ENCODE data around the gene FCGBP. TPM values are rescaled to one million over a fixed set of nuclear protein-coding genes. Genes with fewer than 3 reads are reported as not detected.
"Not testable (repeated sequence)": the region's sequence is repeated elsewhere in the genome, so short reads cannot be mapped to it uniquely, and the experiment has no call there.

Gene FCGBP
- total and polyA plus RNA-seq, 2 of the 4 experiments (the other 2 are of a cell fraction): under 0.01 to 0.03 TPM

DNA sequence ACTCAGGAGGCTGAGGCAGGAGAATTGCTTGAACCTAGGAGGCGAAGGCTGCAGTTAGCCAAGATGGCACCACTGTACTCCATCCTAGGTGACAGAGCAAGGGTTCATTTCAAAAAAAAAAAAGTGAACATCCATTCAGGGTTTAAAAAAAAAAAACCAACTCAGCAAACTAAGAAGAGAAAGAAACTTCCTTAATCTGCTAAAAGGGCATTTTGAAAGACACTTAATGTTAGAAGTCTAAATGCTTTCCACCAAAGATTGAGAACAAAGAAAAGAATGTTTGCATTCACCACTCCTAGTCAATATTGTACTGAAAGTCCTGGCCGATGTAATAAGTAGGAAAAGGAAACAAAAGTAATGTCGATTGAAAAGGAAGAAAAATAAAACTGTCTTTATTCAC is 29.5 kb upstream of the FCGBP start:
- TF ChIP-seq SMC3 (IDR thresholded peaks at IDR 0.05; ENCODE audit: low read depth, low read length) (no peak), CHD1 (IDR thresholded peaks at IDR 0.05; ENCODE audit: low read depth, low read length) (no peak), FOS (IDR thresholded peaks at IDR 0.05; ENCODE audit: low read depth, low read length) (no peak), NFE2L2 (IDR thresholded peaks at IDR 0.05; ENCODE audit: low read depth, low read length) (no peak), RCOR1 (IDR thresholded peaks at IDR 0.05; ENCODE audit: insufficient replicate concordance, low read length) (no peak)
- TF ChIP-seq, protein P1, sequence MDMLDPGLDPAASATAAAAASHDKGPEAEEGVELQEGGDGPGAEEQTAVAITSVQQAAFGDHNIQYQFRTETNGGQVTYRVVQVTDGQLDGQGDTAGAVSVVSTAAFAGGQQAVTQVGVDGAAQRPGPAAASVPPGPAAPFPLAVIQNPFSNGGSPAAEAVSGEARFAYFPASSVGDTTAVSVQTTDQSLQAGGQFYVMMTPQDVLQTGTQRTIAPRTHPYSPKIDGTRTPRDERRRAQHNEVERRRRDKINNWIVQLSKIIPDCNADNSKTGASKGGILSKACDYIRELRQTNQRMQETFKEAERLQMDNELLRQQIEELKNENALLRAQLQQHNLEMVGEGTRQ (IDR thresholded peaks at IDR 0.05; ENCODE audit: low read depth, low read length): no peak
- H3K4ac ChIP-seq (ENCODE audit: low read depth, low read length): no peak overlapping the region
- H2BK15ac ChIP-seq (ENCODE audit: low read depth, low read length): no peak overlapping the region
- no peaks in the 10 kb centered on the region for H3K9me1 ChIP-seq (ENCODE audit: insufficient read depth, low read length)
- dilution Hi-C loops (cut with HindIII; ENCODE audit: low sequenced_read_pairs, unreplicated experiment) (no loop called here), intact Hi-C loops (cut with micrococcal nuclease) (no loop called here), in situ Hi-C loops (cut with MboI; ENCODE audit: low sequenced_read_pairs) (no loop called here)
- no peaks in the 10 kb centered on the region for H3K36me3 ChIP-seq (ENCODE audit: control insufficient read depth, insufficient read depth, low read length)
- H4K8ac ChIP-seq (ENCODE audit: low read depth in 2 of 2, low read length in 2 of 2): no peak overlapping the region
- no peak overlapping the region for H2BK20ac ChIP-seq (ENCODE audit: low read depth, low read length)
- H3K4me2 ChIP-seq (ENCODE audit: low read depth, low read length): no peak overlapping the region
- H2AK5ac ChIP-seq (ENCODE audit: low read depth, low read length): no peak overlapping the region
- H3K9ac ChIP-seq (ENCODE audit: low read depth, low read length): no peak overlapping the region
- no peak overlapping the region for H2BK120ac ChIP-seq (ENCODE audit: low read depth, low read length)
- ATAC-seq (ENCODE audit: low read depth) (no peak), DNase-seq (no peak)
- no peaks in the 10 kb centered on the region for H3K79me1 ChIP-seq (ENCODE audit: low read depth in 1 of 2, low read length in 2 of 2)
- ChIA-PET POLR2A (ENCODE audit: unreplicated experiment) (no interaction called here), CTCF (no interaction called here)
- no peak overlapping the region for H4K91ac ChIP-seq (ENCODE audit: insufficient read depth, low read depth, low read length)
- H2AK9ac ChIP-seq (replicated peaks; ENCODE audit: low read depth, low read length, poor library complexity): no peak overlapping the region
- H3K27ac ChIP-seq (ENCODE audit: insufficient read depth, low read length): no peak overlapping the region
- no peak overlapping the region for H3K4me3 ChIP-seq (ENCODE audit: insufficient read depth, low read depth, low read length)
- H3K4me1 ChIP-seq (ENCODE audit: control insufficient read depth, insufficient read depth, low read length): no peaks in the 10 kb centered on the region
- no peak overlapping the region for H3K14ac ChIP-seq (replicated peaks; ENCODE audit: low read depth, low read length)
- H2AFZ ChIP-seq (replicated peaks; ENCODE audit: low read length, poor library complexity): no peak overlapping the region
- no peak overlapping the region for H3K56ac ChIP-seq (ENCODE audit: extremely low read depth, insufficient read depth, low read length)
- H4K5ac ChIP-seq (ENCODE audit: low read depth, low read length): no peak overlapping the region
- H3K23ac ChIP-seq (ENCODE audit: low read depth, low read length): no peak overlapping the region
- no peaks in the 10 kb centered on the region for H4K20me1 ChIP-seq (ENCODE audit: insufficient read depth, low read length)
- no CpG with 5 or more reads among the region's 3 CpGs for WGBS, 2 experiments (ENCODE audit: extremely low coverage in 2 of 2, insufficient read length in 1 of 2)
- no TSS peak for BruUV-seq (replicated peaks)
- H3K18ac ChIP-seq (ENCODE audit: low read depth, low read length): no peak overlapping the region
- H3K27me3 ChIP-seq (ENCODE audit: control insufficient read depth, insufficient read depth, low read length): no peaks in the 10 kb centered on the region; the same call in 1 of the 2 replicates
- H3K9me3 ChIP-seq (ENCODE audit: control insufficient read depth, insufficient read depth, low read length): no peaks in the 10 kb centered on the region
- H2BK5ac ChIP-seq (ENCODE audit: low read depth, low read length, poor library complexity, severe bottlenecking): no peak overlapping the region

DNA sequence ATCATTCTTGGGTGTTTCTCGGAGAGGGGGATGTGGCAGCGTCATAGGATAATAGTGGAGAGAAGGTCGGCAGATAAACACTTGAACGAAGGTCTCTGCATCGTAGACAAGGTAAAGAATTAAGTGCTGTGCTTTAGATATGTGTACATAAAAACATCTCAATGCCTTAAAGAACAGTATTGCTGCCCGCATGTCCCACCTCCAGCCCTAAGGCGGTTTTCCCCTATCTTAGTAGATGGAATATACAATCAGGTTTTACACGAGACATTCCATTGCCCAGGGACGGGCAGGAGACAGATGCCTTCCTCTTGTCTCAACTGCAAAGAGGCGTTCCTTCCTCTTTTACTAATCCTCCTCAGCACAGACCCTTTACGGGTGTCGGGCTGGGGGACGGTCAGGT is 25.0 kb upstream of the FCGBP start:
- H3K9ac ChIP-seq (ENCODE audit: low read depth, low read length); H3K27ac ChIP-seq (ENCODE audit: insufficient read depth, low read length); H3K9me1 ChIP-seq (ENCODE audit: insufficient read depth, low read length); H3K79me1 ChIP-seq (ENCODE audit: low read depth in 1 of 2, low read length in 2 of 2); H3K27me3 ChIP-seq (ENCODE audit: control insufficient read depth, insufficient read depth, low read length); POLR2A ChIA-PET (ENCODE audit: unreplicated experiment); H4K8ac ChIP-seq (ENCODE audit: low read depth in 2 of 2, low read length in 2 of 2); H2BK5ac ChIP-seq (ENCODE audit: low read depth, low read length, poor library complexity, severe bottlenecking); intact Hi-C loops (cut with micrococcal nuclease); H2BK20ac ChIP-seq (ENCODE audit: low read depth, low read length); H3K4me3 ChIP-seq (ENCODE audit: insufficient read depth, low read depth, low read length); ATAC-seq (ENCODE audit: low read depth); H3K56ac ChIP-seq (ENCODE audit: extremely low read depth, insufficient read depth, low read length); H3K18ac ChIP-seq (ENCODE audit: low read depth, low read length); H3K9me3 ChIP-seq (ENCODE audit: control insufficient read depth, insufficient read depth, low read length); H2BK120ac ChIP-seq (ENCODE audit: low read depth, low read length); H3K36me3 ChIP-seq (ENCODE audit: control insufficient read depth, insufficient read depth, low read length); BruUV-seq (replicated peaks); H4K91ac ChIP-seq (ENCODE audit: insufficient read depth, low read depth, low read length); dilution Hi-C loops (cut with HindIII; ENCODE audit: low sequenced_read_pairs, unreplicated experiment); H3K4me2 ChIP-seq (ENCODE audit: low read depth, low read length); DNase-seq; H2AK5ac ChIP-seq (ENCODE audit: low read depth, low read length); H3K4me1 ChIP-seq (ENCODE audit: control insufficient read depth, insufficient read depth, low read length); H2AFZ ChIP-seq (replicated peaks; ENCODE audit: low read length, poor library complexity); H2BK15ac ChIP-seq (ENCODE audit: low read depth, low read length); H2AK9ac ChIP-seq (replicated peaks; ENCODE audit: low read depth, low read length, poor library complexity); in situ Hi-C loops (cut with MboI; ENCODE audit: low sequenced_read_pairs); H4K5ac ChIP-seq (ENCODE audit: low read depth, low read length); H3K4ac ChIP-seq (ENCODE audit: low read depth, low read length); H4K20me1 ChIP-seq (ENCODE audit: insufficient read depth, low read length); H3K14ac ChIP-seq (replicated peaks; ENCODE audit: low read depth, low read length); H3K23ac ChIP-seq (ENCODE audit: low read depth, low read length); CTCF ChIA-PET: not testable (repeated sequence)
- no CpG with 5 or more reads among the region's 13 CpGs for WGBS, 2 experiments (ENCODE audit: extremely low coverage in 2 of 2, insufficient read length in 1 of 2)

Data from IMR-90 (cell line).